SU-DHL-6 (cell line): ENCODE measurements around the gene VASN.

ENCODE experiments used
- H2AFZ ChIP-seq: fragments of 200-600 bp; sonication (generic); 2 replicates; pipeline ENCODE4 v1.6.1; 2014; ENCODE audit warnings: low read depth, mild to moderate bottlenecking, moderate library complexity, mixed read lengths, antibody characterized with exemption, low read length; ENCODE audit not compliant: severe bottlenecking
- H3F3A ChIP-seq: fragments of 200-600 bp; shearing (Covaris generic); 2 replicates; pipeline ENCODE4 v1.6.0; 2016; ENCODE audit warnings: antibody characterized with exemption, mild to moderate bottlenecking; ENCODE audit not compliant: insufficient read depth
- H3K27ac ChIP-seq: fragments of 200-600 bp; sonication (generic); 2 replicates; pipeline ENCODE4 v1.5.1; 2016; ENCODE audit warnings: low read depth, mild to moderate bottlenecking, low read length, moderate library complexity, mixed read lengths
- H3K27me3 ChIP-seq: fragments of 200-600 bp; sonication (generic), shearing (Covaris generic); 2 replicates; pipeline ENCODE4 v1.6.0; 2014; ENCODE audit warnings: mild to moderate bottlenecking, low read length
- H3K36me3 ChIP-seq: fragments of 200-600 bp; sonication (generic); 2 replicates; pipeline ENCODE4 v1.6.1; 2014; ENCODE audit warnings: mild to moderate bottlenecking, low read length, mixed read lengths
- H3K4me2 ChIP-seq: fragments of 300-600, 200-600 bp; shearing (Covaris generic), sonication (generic); 2 replicates; pipeline ENCODE4 v1.6.0; 2014; ENCODE audit warnings: low read length, low read depth, mild to moderate bottlenecking; ENCODE audit not compliant: poor library complexity, severe bottlenecking
- H3K4me3 ChIP-seq: fragments of 200-600 bp; sonication (generic); 2 replicates; pipeline ENCODE4 v1.5.1; 2014; ENCODE audit warnings: antibody characterized with exemption, low read length, mild to moderate bottlenecking, mixed read lengths; ENCODE audit not compliant: insufficient read depth, poor library complexity, severe bottlenecking
- H3K79me2 ChIP-seq: fragments of 200-600 bp; sonication (generic); 2 replicates; pipeline ENCODE4 v1.6.1; 2014; ENCODE audit warnings: mild to moderate bottlenecking, low read length, moderate library complexity; ENCODE audit not compliant: insufficient read depth
- H3K9ac ChIP-seq: fragments of 200-600 bp; sonication (generic); 2 replicates; pipeline ENCODE4 v1.7.0; 2014; ENCODE audit warnings: mild to moderate bottlenecking, low read length
- H3K9me2 ChIP-seq: fragments of 200-600 bp; sonication (generic); replicated peaks from 2 replicates; pipeline ENCODE4 v1.6.1; 2014; ENCODE audit warnings: low read length; ENCODE audit not compliant: insufficient read depth
- H3K9me3 ChIP-seq: fragments of 200-600 bp; sonication (generic); 2 replicates; pipeline ENCODE4 v1.6.1; 2014; ENCODE audit warnings: low read length, mixed read lengths; ENCODE audit not compliant: insufficient read depth
- H4K20me1 ChIP-seq: fragments of 200-600 bp; sonication (generic); 2 replicates; pipeline ENCODE4 v1.6.1; 2014; ENCODE audit warnings: low read depth, mild to moderate bottlenecking, antibody characterized with exemption, low read length, moderate library complexity, mixed read lengths
- CTCF ChIP-seq: fragments of 200-600 bp; sonication (generic); IDR thresholded peaks from one replicate; pipeline ENCODE4 v1.5.1; 2017; ENCODE audit warnings: antibody characterized with exemption, mild to moderate bottlenecking, low read length, moderate library complexity; ENCODE audit not compliant: insufficient read depth, poor library complexity, severe bottlenecking
- EZH2phosphoT487 ChIP-seq: fragments of 200-600 bp; sonication (generic), shearing (Covaris generic); conservative IDR thresholded peaks from 2 replicates; pipeline ENCODE4 v1.6.1; 2018; ENCODE audit warnings: mild to moderate bottlenecking, antibody characterized with exemption, low read length, moderate library complexity, mixed read lengths

VASN gene

GRCh38 chr16:4410335-4411075, 38.9 kb downstream of the VASN start:
- no peaks in the 10 kb centered on the region for H3K36me3 ChIP-seq
- no peaks in the 10 kb centered on the region for H3K27me3 ChIP-seq
- no peak overlapping the region for H3K4me3 ChIP-seq
- H4K20me1 ChIP-seq = peaks cover 5% of the 10 kb centered on the region; the same call in 1 of the 2 replicates
- H3K9me3 ChIP-seq = no peaks in the 10 kb centered on the region
- no peak overlapping the region for H3K27ac ChIP-seq
- H3F3A ChIP-seq = peaks cover 12% of the 10 kb centered on the region; the same call in 1 of the 2 replicates
- H3K9ac ChIP-seq = no peak overlapping the region
- no peak for TF ChIP-seq CTCF
- no peak for TF ChIP-seq EZH2phosphoT487
- no peak overlapping the region for H2AFZ ChIP-seq
- H3K4me2 ChIP-seq = no peak overlapping the region
- H3K9me2 ChIP-seq = no peaks in the 10 kb centered on the region
- H3K79me2 ChIP-seq = peaks cover 27% of the 10 kb centered on the region

- H4K20me1 ChIP-seq = peaks cover 5% of the 10 kb centered on the region; the same call in 1 of the 2 replicates
- no peak overlapping the region for H2AFZ ChIP-seq
- no peak overlapping the region for H3K9ac ChIP-seq
- peaks cover 13% of the 10 kb centered on the region; the same call in 1 of the 2 replicates for H3F3A ChIP-seq
- no peak overlapping the region for H3K27ac ChIP-seq
- TF ChIP-seq CTCF (no peak), EZH2phosphoT487 (no peak)
- no peaks in the 10 kb centered on the region for H3K9me2 ChIP-seq
- H3K36me3 ChIP-seq = no peaks in the 10 kb centered on the region
- H3K9me3 ChIP-seq = no peaks in the 10 kb centered on the region
- no peak overlapping the region for H3K4me2 ChIP-seq
- H3K27me3 ChIP-seq = no peaks in the 10 kb centered on the region
- peaks cover 34% of the 10 kb centered on the region for H3K79me2 ChIP-seq
- no peak overlapping the region for H3K4me3 ChIP-seq
These were observed 40.0 kb downstream of the VASN start for GRCh38 chr16:4411684-4412083.

- H3K9ac ChIP-seq = no peak overlapping the region
- TF ChIP-seq EZH2phosphoT487 (no peak), CTCF (no peak)
- no peak overlapping the region for H3K4me3 ChIP-seq
- H3K9me3 ChIP-seq = no peaks in the 10 kb centered on the region
- no peak overlapping the region for H3K27ac ChIP-seq
- H3K4me2 ChIP-seq = no peak overlapping the region
- peaks cover 34% of the 10 kb centered on the region for H3K79me2 ChIP-seq
- no peaks in the 10 kb centered on the region for H3K36me3 ChIP-seq
- peaks cover 13% of the 10 kb centered on the region; the same call in 1 of the 2 replicates for H3F3A ChIP-seq
- H4K20me1 ChIP-seq = peaks cover 5% of the 10 kb centered on the region; the same call in 1 of the 2 replicates
- no peaks in the 10 kb centered on the region for H3K9me2 ChIP-seq
- no peaks in the 10 kb centered on the region for H3K27me3 ChIP-seq
- H2AFZ ChIP-seq = no peak overlapping the region
These were observed 40.5 kb downstream of the VASN start for GRCh38 chr16:4412159-4412558.
